Trophoblast cell (in vitro differentiated cells and primary cell): ENCODE measurements around the gene LHPP.

Source experiments
- DNase-seq, 2 donors: peaks; one replicate each; pipeline ENCODE4 v3.0.0-alpha.2; 2016
- H2AFZ ChIP-seq: 2 replicates; pipeline ENCODE4 v1.6.1; 2013; ENCODE audit warnings: low read length, moderate library complexity, mild to moderate bottlenecking; ENCODE audit not compliant: insufficient read depth, poor library complexity
- H2AK5ac ChIP-seq: 2 replicates; pipeline ENCODE4 v1.6.1; 2013; ENCODE audit warnings: mild to moderate bottlenecking, low read length
- H2BK120ac ChIP-seq: 2 replicates; pipeline ENCODE4 v1.6.1; 2013; ENCODE audit warnings: low read length, mild to moderate bottlenecking, moderate library complexity; ENCODE audit not compliant: insufficient read depth, poor library complexity
- H2BK12ac ChIP-seq: 2 replicates; pipeline ENCODE4 v1.6.1; 2013; ENCODE audit warnings: mild to moderate bottlenecking, low read length, moderate library complexity
- H2BK5ac ChIP-seq: 2 replicates; pipeline ENCODE4 v1.6.1; 2013; ENCODE audit warnings: low read length, low read depth, moderate library complexity, mild to moderate bottlenecking; ENCODE audit not compliant: poor library complexity
- H3K14ac ChIP-seq: 2 replicates; pipeline ENCODE4 v1.6.1; 2013; ENCODE audit warnings: mild to moderate bottlenecking, low read length
- H3K18ac ChIP-seq: 2 replicates; pipeline ENCODE4 v1.6.1; 2013; ENCODE audit warnings: mild to moderate bottlenecking, low read length
- H3K23ac ChIP-seq: 2 replicates; pipeline ENCODE4 v1.6.1; 2013; ENCODE audit warnings: low read length
- H3K27ac ChIP-seq: 2 replicates; pipeline ENCODE4 v1.5.1; 2013; ENCODE audit warnings: low read depth, mild to moderate bottlenecking, inconsistent platforms, low read length, moderate library complexity
- H3K27me3 ChIP-seq: 2 replicates; pipeline ENCODE4 v1.6.1; 2013; ENCODE audit warnings: inconsistent platforms, mild to moderate bottlenecking, low read length, moderate library complexity; ENCODE audit not compliant: insufficient read depth
- H3K36me3 ChIP-seq, 2 experiments: 1 replicate in 1 of 2; 2 replicates in 1 of 2; pipeline ENCODE4 v1.6.1; 2013; ENCODE audit warnings: low read length in 2 of 2, mild to moderate bottlenecking in 2 of 2, moderate library complexity in 1 of 2; ENCODE audit not compliant: insufficient read depth in 2 of 2, control insufficient read depth in 1 of 2
- H3K4ac ChIP-seq: 2 replicates; pipeline ENCODE4 v1.6.1; 2013; ENCODE audit warnings: low read depth, mild to moderate bottlenecking, low read length, moderate library complexity
- H3K4me1 ChIP-seq, 2 experiments: 1 replicate in 1 of 2; 2 replicates in 1 of 2; pipeline ENCODE4 v1.6.1; 2013; ENCODE audit warnings: low read length in 2 of 2, mild to moderate bottlenecking in 2 of 2, moderate library complexity in 1 of 2; ENCODE audit not compliant: insufficient read depth in 2 of 2, control insufficient read depth in 1 of 2
- H3K4me2 ChIP-seq: 2 replicates; pipeline ENCODE4 v1.6.1; 2013; ENCODE audit warnings: inconsistent platforms, mild to moderate bottlenecking, low read length, moderate library complexity
- H3K4me3 ChIP-seq: 2 replicates; pipeline ENCODE4 v1.5.1; 2013; ENCODE audit warnings: mild to moderate bottlenecking, low read depth, low read length, inconsistent platforms
- H3K79me1 ChIP-seq: one replicate; pipeline ENCODE4 v1.6.1; 2013; ENCODE audit warnings: low read length
- H3K79me2 ChIP-seq: 2 replicates; pipeline ENCODE4 v1.6.1; 2013; ENCODE audit warnings: low read length, mild to moderate bottlenecking; ENCODE audit not compliant: control insufficient read depth, insufficient read depth, poor library complexity
- H3K9ac ChIP-seq: 2 replicates; pipeline ENCODE4 v1.6.1; 2013; ENCODE audit warnings: mild to moderate bottlenecking, low read length
- H3K9me3 ChIP-seq: 2 replicates; pipeline ENCODE4 v1.6.1; 2013; ENCODE audit warnings: low read depth, mild to moderate bottlenecking, control low read depth, inconsistent platforms, low read length; ENCODE audit not compliant: insufficient read depth
- H4K12ac ChIP-seq: 2 replicates; pipeline ENCODE4 v1.6.1; 2013; ENCODE audit warnings: low read depth, mild to moderate bottlenecking, low read length, moderate library complexity
- H4K8ac ChIP-seq: 2 replicates; pipeline ENCODE4 v1.6.1; 2013; ENCODE audit warnings: low read depth, mild to moderate bottlenecking, low read length, moderate library complexity
- H4K91ac ChIP-seq: one replicate; pipeline ENCODE4 v1.6.1; 2013; ENCODE audit warnings: low read depth, mild to moderate bottlenecking, low read length, moderate library complexity
- WGBS: extraction: QIAGEN DNeasy Blood & Tissue Kit; methylation state at CpG from one replicate; pipeline ENCODE4 v1.1.7; 2013; ENCODE audit warnings: missing lambda C conversion rate; ENCODE audit not compliant: insufficient read length, insufficient coverage; ENCODE audit errors: extremely low coverage; 5-methylcytosine and 5-hydroxymethylcytosine counted together

The LHPP gene

GRCh38 chr10:124464028-124464965, 2.7 kb downstream of the LHPP start:
- no peak overlapping the region for H3K4me3 ChIP-seq
- H3K9me3 ChIP-seq = no peaks in the 10 kb centered on the region
- H3K4ac ChIP-seq = no peak overlapping the region
- no peak overlapping the region for H2BK5ac ChIP-seq
- H3K4me2 ChIP-seq = no peak overlapping the region
- H4K8ac ChIP-seq = no peak overlapping the region
- DNase-seq = no peak
- no peaks in the 10 kb centered on the region for H3K27me3 ChIP-seq
- H2AFZ ChIP-seq = no peak overlapping the region
- H3K79me1 ChIP-seq = peaks cover 7% of the 10 kb centered on the region
- no peak overlapping the region for H4K12ac ChIP-seq
- no peak overlapping the region for H3K27ac ChIP-seq
- no peak overlapping the region for H3K18ac ChIP-seq
- peaks cover 9 to 12% of the 10 kb centered on the region in 2 experiments for H3K4me1 ChIP-seq
- no peak overlapping the region for H3K14ac ChIP-seq
- no peak overlapping the region for H3K9ac ChIP-seq
- H3K79me2 ChIP-seq = peaks cover 2% of the 10 kb centered on the region
- no peaks in the 10 kb centered on the region for H3K36me3 ChIP-seq
- H3K23ac ChIP-seq = no peak overlapping the region
- H2BK12ac ChIP-seq = no peak overlapping the region
- no peak overlapping the region for H4K91ac ChIP-seq
- no peak overlapping the region for H2BK120ac ChIP-seq
- no peak overlapping the region for H2AK5ac ChIP-seq
- WGBS = no CpG with 5 or more reads among the region's 9 CpGs

DNA sequence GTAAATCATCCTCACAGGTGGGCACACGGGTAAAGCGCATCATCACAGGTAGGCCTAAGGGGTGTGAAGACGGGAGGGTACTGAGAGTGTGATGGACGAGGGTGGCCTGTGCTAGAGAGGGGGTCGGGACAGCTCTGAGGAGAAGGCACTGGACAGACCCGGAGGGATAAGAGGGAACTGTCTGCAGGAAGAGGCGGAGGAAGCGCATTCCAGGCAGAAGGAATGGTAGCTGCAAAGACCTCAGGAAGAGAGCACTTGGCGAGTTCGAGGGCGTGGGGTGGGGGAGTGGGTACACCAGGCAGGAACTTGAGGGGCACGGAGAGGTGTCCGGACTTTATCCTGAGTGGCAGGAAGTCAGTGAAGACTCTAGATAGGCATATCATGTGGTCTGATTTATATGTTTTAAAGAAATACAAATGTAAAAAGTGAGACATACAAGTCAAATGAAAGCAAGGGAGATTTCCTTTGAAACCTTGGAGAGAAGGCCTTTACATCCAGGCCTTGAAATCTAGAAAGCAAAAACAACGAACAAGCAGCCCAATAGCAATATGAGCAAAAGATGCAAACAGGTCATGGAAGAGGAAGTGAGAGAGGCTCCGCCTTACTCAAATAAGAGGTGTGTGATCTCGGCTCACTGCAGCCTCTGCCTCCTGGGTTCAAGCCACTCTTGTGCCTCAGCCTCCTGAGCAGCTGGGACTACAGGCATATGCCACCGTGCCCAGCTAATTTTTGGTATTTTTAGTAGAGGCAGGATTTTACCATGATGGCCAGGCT, 3.6 kb downstream of the LHPP start:
- no CpG with 5 or more reads among the region's 17 CpGs for WGBS
- Histone ChIP-seq H3K36me3 (no peaks in the 10 kb centered on the region), H3K9me3 (no peaks in the 10 kb centered on the region)

GRCh38 chr10:124465777-124466488, 4.3 kb downstream of the LHPP start:
- no peak overlapping the region for H3K18ac ChIP-seq
- no peak overlapping the region for H4K91ac ChIP-seq
- no peak overlapping the region for H2AK5ac ChIP-seq
- no peak overlapping the region for H2BK5ac ChIP-seq
- H4K12ac ChIP-seq = no peak overlapping the region
- no peaks in the 10 kb centered on the region for H3K27me3 ChIP-seq
- H2AFZ ChIP-seq = no peak overlapping the region
- H3K4ac ChIP-seq = no peak overlapping the region
- H3K9me3 ChIP-seq = no peaks in the 10 kb centered on the region
- peaks cover 2% of the 10 kb centered on the region for H3K79me2 ChIP-seq
- no peaks in the 10 kb centered on the region for H3K36me3 ChIP-seq
- H2BK12ac ChIP-seq = no peak overlapping the region
- peaks cover 2 to 6% of the 10 kb centered on the region in 2 experiments for H3K4me1 ChIP-seq
- no peak for DNase-seq
- H3K4me2 ChIP-seq = no peak overlapping the region
- no peak overlapping the region for H3K23ac ChIP-seq
- no peak overlapping the region for H4K8ac ChIP-seq
- WGBS = no CpG with 5 or more reads among the region's 9 CpGs
- H2BK120ac ChIP-seq = no peak overlapping the region
- H3K14ac ChIP-seq = no peak overlapping the region
- H3K79me1 ChIP-seq = peaks cover 7% of the 10 kb centered on the region
- H3K27ac ChIP-seq = no peak overlapping the region
- no peak overlapping the region for H3K4me3 ChIP-seq
- H3K9ac ChIP-seq = no peak overlapping the region

More for the DNA sequence above, 3.6 kb downstream of the LHPP start:
- H3K4ac ChIP-seq = no peak overlapping the region
- H3K9ac ChIP-seq = no peak overlapping the region
- H3K79me1 ChIP-seq = peaks cover 7% of the 10 kb centered on the region
- H3K4me1 ChIP-seq = peaks cover 2 to 6% of the 10 kb centered on the region in 2 experiments
- H3K18ac ChIP-seq = no peak overlapping the region
- DNase-seq = no peak
- no peak overlapping the region for H3K4me3 ChIP-seq
- H4K12ac ChIP-seq = no peak overlapping the region
- H4K8ac ChIP-seq = no peak overlapping the region
- H3K4me2 ChIP-seq = no peak overlapping the region
- no peak overlapping the region for H2AK5ac ChIP-seq
- H2BK12ac ChIP-seq = no peak overlapping the region
- peaks cover 2% of the 10 kb centered on the region for H3K79me2 ChIP-seq
- no peak overlapping the region for H2BK5ac ChIP-seq
- H3K27me3 ChIP-seq = no peaks in the 10 kb centered on the region
- no peak overlapping the region for H4K91ac ChIP-seq
- no peak overlapping the region for H3K23ac ChIP-seq
- H3K27ac ChIP-seq = no peak overlapping the region
- no peak overlapping the region for H2BK120ac ChIP-seq
- no peak overlapping the region for H2AFZ ChIP-seq
- no peak overlapping the region for H3K14ac ChIP-seq

DNA sequence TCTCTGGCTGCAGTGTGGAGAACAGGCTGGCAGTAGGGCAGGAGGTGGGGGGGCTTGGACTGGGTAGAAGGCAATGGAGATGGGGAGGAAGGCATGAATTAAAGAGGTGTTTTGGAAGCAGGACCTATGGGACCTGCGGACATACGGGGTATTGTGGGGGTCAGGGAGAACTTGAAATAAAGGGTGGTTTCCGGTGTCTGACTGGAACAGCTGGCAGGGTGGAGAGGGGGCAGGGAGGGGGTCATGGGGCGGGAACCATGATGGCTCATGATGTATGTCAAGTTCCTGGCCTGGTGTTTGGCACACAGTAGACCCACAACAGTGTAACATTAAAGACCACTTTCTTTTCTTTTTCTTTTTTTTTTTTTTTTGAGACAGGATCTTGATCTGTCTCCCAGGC, 5.5 kb downstream of the LHPP start:
- Histone ChIP-seq H3K79me1 (peaks cover under 1% of the 10 kb centered on the region), H3K18ac (no peak overlapping the region), H2BK120ac (no peak overlapping the region), H2BK5ac (no peak overlapping the region), H3K4me2 (no peak overlapping the region), H3K23ac (no peak overlapping the region), H3K4me3 (no peak overlapping the region), H4K12ac (no peak overlapping the region), H3K9me3 (no peaks in the 10 kb centered on the region), H3K36me3 (no peaks in the 10 kb centered on the region), H3K4ac (no peak overlapping the region), H2BK12ac (no peak overlapping the region), H3K14ac (no peak overlapping the region), H3K27me3 (no peaks in the 10 kb centered on the region), H4K91ac (no peak overlapping the region), H4K8ac (no peak overlapping the region), H2AK5ac (no peak overlapping the region), H2AFZ (no peak overlapping the region), H3K4me1 (peaks cover 2 to 3% of the 10 kb centered on the region in 2 experiments), H3K27ac (no peak overlapping the region), H3K79me2 (no peaks in the 10 kb centered on the region), H3K9ac (no peak overlapping the region)
- DNase-seq = no peak
- WGBS = no CpG with 5 or more reads among the region's 4 CpGs
